GM12878 (cell line): ENCODE data around the gene IL34.

Experiments used
- CBX5 ChIP-seq: sonication (generic); IDR thresholded peaks from 2 replicates; pipeline ENCODE4 v1.6.1; 2016; ENCODE audit warnings: low read depth, moderate library complexity, mild to moderate bottlenecking, inconsistent platforms
- CHD2 ChIP-seq: IDR thresholded peaks from 2 replicates; pipeline ENCODE4 v1.6.1; 2011; ENCODE audit warnings: low read depth, low read length, improper control_type of control experiment, borderline replicate concordance
- CTCF ChIP-seq, 3 experiments: IDR thresholded peaks in 2 of 3; conservative IDR thresholded peaks in 1 of 3; 2 replicates each; pipeline ENCODE4 v1.5.1; 2011; ENCODE audit warnings: low read depth in 3 of 3, low read length in 3 of 3, mild to moderate bottlenecking in 3 of 3, control low read depth in 2 of 3, moderate library complexity in 2 of 3, inconsistent platforms in 1 of 3, mixed read lengths in 1 of 3; ENCODE audit not compliant: control insufficient read depth in 2 of 3, insufficient read depth in 1 of 3; ENCODE audit errors: extremely low read depth in 1 of 3
- EZH2 ChIP-seq: IDR thresholded peaks from 2 replicates; pipeline ENCODE4 v1.6.1; 2012; ENCODE audit warnings: low read depth, mild to moderate bottlenecking, control low read depth, inconsistent platforms, low read length, borderline replicate concordance; ENCODE audit not compliant: control insufficient read depth
- FOXM1 ChIP-seq: IDR thresholded peaks from 2 replicates; pipeline ENCODE4 v1.6.1; 2012; ENCODE audit warnings: low read depth, mild to moderate bottlenecking, inconsistent platforms, low read length, moderate library complexity
- NR2F1 ChIP-seq: fragments of 450-650 bp; conservative IDR thresholded peaks from 2 replicates; pipeline ENCODE4 v1.6.1; 2017; ENCODE audit warnings: mild to moderate bottlenecking
- PAX5 ChIP-seq: IDR thresholded peaks from 2 replicates; pipeline ENCODE4 v1.6.1; 2011; ENCODE audit warnings: low read depth, low read length, borderline replicate concordance
- POLR2A ChIP-seq: IDR thresholded peaks from 2 replicates; pipeline ENCODE4 v1.6.1; 2011; ENCODE audit warnings: low read depth, mild to moderate bottlenecking, low read length
- RAD51 ChIP-seq: fragments of 450-650 bp; IDR thresholded peaks from 2 replicates; pipeline ENCODE4 v1.6.1; 2016; ENCODE audit warnings: moderate library complexity, mild to moderate bottlenecking, inconsistent platforms
- ZNF592 ChIP-seq: fragments of 450-650 bp; IDR thresholded peaks from 2 replicates; pipeline ENCODE4 v1.6.1; 2017; ENCODE audit warnings: mild to moderate bottlenecking, moderate library complexity

- no peak for TF ChIP-seq NR2F1
- TF ChIP-seq RAD51 = no peak
- TF ChIP-seq CBX5 = no peak
- no peak for TF ChIP-seq POLR2A
- no peak for TF ChIP-seq CTCF (IDR thresholded peaks at IDR 0.05 in 2 of 3, conservative IDR thresholded peaks at IDR 0.05 in 1 of 3; ENCODE audit: control insufficient read depth in 2 of 3, extremely low read depth in 1 of 3, insufficient read depth in 1 of 3, low read depth in 3 of 3, low read length in 3 of 3)
- no peak for TF ChIP-seq ZNF592
- TF ChIP-seq PAX5 = no peak
- no peak for TF ChIP-seq FOXM1
- TF ChIP-seq EZH2 = no peak
- TF ChIP-seq CHD2 = no peak
These were observed 15.7 kb downstream of the IL34 start for GRCh38 chr16:70661918-70662641.
